ENCODE results near the gene ZNF799.

Gene ZNF799

DNA sequence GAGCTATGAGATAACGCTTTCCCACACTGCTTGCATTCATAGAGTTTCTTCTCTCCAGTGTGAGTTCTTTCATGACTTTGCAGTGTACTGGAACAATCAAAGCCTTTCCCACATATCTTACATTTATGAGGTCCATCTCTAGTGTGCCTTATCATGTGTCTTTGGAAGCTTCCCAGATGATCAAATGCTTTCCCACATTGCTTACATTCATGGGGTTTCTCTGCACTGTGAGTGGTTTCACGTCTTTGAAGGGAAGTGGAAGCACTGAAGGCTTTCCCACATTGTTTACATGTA, 20.7 kb downstream of the ZNF799 start:
- no peak overlapping the region for H3K27ac ChIP-seq (replicated peaks)
- H3K4me3 ChIP-seq (replicated peaks; ENCODE audit: insufficient read depth, low read length) = no peak overlapping the region
- no peak for TF ChIP-seq GABPA (IDR thresholded peaks at IDR 0.05; ENCODE audit: low read depth)
- TF ChIP-seq POLR2AphosphoS5 (IDR thresholded peaks at IDR 0.05; ENCODE audit: low read depth) = no peak
- TF ChIP-seq CTCF (IDR thresholded peaks at IDR 0.05; ENCODE audit: insufficient read depth, low read length) = no peak
- TF ChIP-seq, protein P1, sequence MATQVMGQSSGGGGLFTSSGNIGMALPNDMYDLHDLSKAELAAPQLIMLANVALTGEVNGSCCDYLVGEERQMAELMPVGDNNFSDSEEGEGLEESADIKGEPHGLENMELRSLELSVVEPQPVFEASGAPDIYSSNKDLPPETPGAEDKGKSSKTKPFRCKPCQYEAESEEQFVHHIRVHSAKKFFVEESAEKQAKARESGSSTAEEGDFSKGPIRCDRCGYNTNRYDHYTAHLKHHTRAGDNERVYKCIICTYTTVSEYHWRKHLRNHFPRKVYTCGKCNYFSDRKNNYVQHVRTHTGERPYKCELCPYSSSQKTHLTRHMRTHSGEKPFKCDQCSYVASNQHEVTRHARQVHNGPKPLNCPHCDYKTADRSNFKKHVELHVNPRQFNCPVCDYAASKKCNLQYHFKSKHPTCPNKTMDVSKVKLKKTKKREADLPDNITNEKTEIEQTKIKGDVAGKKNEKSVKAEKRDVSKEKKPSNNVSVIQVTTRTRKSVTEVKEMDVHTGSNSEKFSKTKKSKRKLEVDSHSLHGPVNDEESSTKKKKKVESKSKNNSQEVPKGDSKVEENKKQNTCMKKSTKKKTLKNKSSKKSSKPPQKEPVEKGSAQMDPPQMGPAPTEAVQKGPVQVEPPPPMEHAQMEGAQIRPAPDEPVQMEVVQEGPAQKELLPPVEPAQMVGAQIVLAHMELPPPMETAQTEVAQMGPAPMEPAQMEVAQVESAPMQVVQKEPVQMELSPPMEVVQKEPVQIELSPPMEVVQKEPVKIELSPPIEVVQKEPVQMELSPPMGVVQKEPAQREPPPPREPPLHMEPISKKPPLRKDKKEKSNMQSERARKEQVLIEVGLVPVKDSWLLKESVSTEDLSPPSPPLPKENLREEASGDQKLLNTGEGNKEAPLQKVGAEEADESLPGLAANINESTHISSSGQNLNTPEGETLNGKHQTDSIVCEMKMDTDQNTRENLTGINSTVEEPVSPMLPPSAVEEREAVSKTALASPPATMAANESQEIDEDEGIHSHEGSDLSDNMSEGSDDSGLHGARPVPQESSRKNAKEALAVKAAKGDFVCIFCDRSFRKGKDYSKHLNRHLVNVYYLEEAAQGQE (IDR thresholded peaks at IDR 0.05; ENCODE audit: insufficient replicate concordance, low read depth) = no peak
- DNase-seq (ENCODE audit: low read depth in 1 of 2, low spot score in 1 of 2) = no peak
- no peaks in the 10 kb centered on the region for H3K27me3 ChIP-seq (ENCODE audit: insufficient read depth, poor library complexity, severe bottlenecking)

- TF ChIP-seq, protein P1 (IDR thresholded peaks at IDR 0.05; ENCODE audit: insufficient replicate concordance, low read depth) = no peak
- TF ChIP-seq SPI1 (IDR thresholded peaks at IDR 0.05; ENCODE audit: borderline replicate concordance, low read depth) (no peak), CTCF (IDR thresholded peaks at IDR 0.05; ENCODE audit: insufficient read depth, low read length) (no peak), GABPA (IDR thresholded peaks at IDR 0.05; ENCODE audit: low read depth) (no peak), POLR2AphosphoS5 (IDR thresholded peaks at IDR 0.05; ENCODE audit: low read depth) (no peak)
- no peak for DNase-seq (ENCODE audit: low read depth in 1 of 2, low spot score in 1 of 2)
- Histone ChIP-seq H3K4me3 (replicated peaks; ENCODE audit: insufficient read depth, low read length) (no peak overlapping the region), H3K27ac (replicated peaks) (no peak overlapping the region), H3K27me3 (ENCODE audit: insufficient read depth, poor library complexity, severe bottlenecking) (no peaks in the 10 kb centered on the region)
These were observed 21.2 kb downstream of the ZNF799 start for GRCh38 chr19:12379732-12380443.

DNA sequence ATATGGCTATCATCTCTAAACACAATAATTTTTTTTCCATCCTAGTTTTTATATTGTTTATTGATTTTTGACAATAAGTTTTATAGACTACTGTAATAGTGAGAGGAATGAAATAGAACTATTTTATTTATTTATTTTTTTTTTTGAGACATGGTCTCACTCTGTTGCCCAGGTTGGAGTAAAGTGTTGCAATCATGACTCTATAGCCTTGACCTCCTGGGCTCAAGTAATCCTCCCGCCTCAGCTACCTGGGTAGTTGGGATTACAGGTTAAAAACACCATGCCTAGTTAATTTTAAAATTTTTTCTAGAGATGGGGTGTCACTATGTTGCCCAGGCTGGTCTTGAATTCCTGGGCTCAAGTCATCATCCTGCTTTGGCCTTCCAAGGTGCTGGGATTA, 27.0 kb downstream of the ZNF799 start:
- H3K27ac ChIP-seq (replicated peaks) = no peak overlapping the region

More for the DNA sequence above, 27.0 kb downstream of the ZNF799 start:
- DNase-seq (ENCODE audit: low read depth in 1 of 2, low spot score in 1 of 2) = no peak
- Histone ChIP-seq H3K4me3 (replicated peaks; ENCODE audit: insufficient read depth, low read length) (no peak overlapping the region), H3K27me3 (ENCODE audit: insufficient read depth, poor library complexity, severe bottlenecking) (no peaks in the 10 kb centered on the region)
- TF ChIP-seq CTCF (IDR thresholded peaks at IDR 0.05; ENCODE audit: insufficient read depth, low read length) (no peak), POLR2AphosphoS5 (IDR thresholded peaks at IDR 0.05; ENCODE audit: low read depth) (no peak), GABPA (IDR thresholded peaks at IDR 0.05; ENCODE audit: low read depth) (no peak)
- TF ChIP-seq, protein P1 (IDR thresholded peaks at IDR 0.05; ENCODE audit: insufficient replicate concordance, low read depth) = no peak
